SIG-M5 (cell line): ENCODE results near the gene AKAP14.
"Not testable (repeated sequence)": the region's sequence is repeated elsewhere in the genome, so short reads cannot be mapped to it uniquely, and the experiment has no call there.

Source experiments
- DNase-seq: peaks from one replicate; lab custom pipeline; 2025; lab: John Stamatoyannopoulos, UW

Gene AKAP14

GRCh38 chrX:119895843-119896326, at the start of gene AKAP14:
AKAP14 (plus strand) TSS chrX:119895893; CDS start chrX:119903224, 7,331 bp downstream.
- DNase-seq, result no peak

- DNase-seq, result peak; percentile 85
These were observed 43.0 kb upstream of the AKAP14 start, which contains the start of gene UPF3B for GRCh38 chrX:119852382-119853353. UPF3B (minus strand) TSS chrX:119852963; CDS start chrX:119852928, 35 bp downstream.

GRCh38 chrX:119853444-119853843, 42.2 kb upstream of the AKAP14 start:
- DNase-seq, result no peak

GRCh38 chrX:119870626-119871131, 25.0 kb upstream of the AKAP14 start:
- no peak for DNase-seq

DNA sequence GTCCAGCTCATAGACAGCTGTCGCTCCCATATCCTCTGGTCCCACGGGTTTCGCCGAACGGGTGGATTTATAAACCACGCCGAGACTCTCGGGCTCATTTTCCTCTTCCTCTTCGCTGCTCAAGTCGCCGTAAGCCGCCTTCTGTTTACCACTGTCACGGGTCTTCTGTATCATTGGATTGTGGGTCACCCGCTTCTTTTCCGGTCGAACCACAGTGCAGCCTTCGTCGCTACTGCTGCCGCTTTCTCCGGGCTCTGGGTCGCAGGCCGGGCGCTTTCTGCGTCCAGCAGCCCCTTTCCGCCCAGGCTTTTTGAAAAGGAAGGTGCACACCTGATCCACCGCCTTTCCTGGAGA, 24.5 kb upstream of the AKAP14 start:
- DNase-seq, result no peak

DNA sequence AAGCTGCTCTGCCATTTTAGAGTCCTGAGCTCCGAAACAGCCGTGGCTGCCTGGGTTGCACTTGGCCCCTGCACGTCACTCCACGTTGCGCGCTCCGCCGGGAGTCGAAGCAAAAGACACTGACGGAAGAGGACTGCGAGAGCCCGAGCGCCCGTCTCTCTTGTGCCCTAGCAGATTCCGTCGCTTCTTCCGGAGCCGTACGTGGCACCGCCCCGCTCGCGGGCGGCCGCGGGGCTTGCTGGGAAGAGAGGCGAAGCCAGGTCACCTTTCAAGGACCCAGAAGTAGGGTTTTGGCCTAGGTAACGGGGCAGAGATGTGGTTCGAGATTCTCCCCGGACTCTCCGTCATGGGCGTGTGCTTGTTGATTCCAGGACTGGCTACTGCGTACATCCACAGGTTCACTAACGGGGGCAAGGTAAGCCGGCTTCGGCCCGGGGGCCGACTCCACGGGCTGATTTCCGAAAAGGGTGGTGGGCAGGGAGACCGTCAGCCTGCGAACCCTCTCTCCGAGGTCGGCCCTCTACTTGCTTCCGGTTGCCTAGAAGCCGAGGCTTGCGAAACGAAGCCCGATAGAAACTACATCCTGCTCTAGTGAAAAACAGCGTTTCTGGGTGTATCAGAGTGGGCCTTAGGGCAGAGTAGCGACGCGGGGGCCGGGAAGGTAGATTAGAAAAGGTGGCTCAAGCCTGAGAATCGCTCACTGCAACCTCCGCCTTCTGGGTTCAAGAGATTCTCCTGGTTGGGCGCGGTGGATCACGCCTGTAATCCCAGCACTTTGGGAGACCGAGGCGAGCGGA, 23.9 kb upstream of the AKAP14 start, which contains the start of the genes NDUFA1 and RNF113A:
NDUFA1 (plus strand) TSS at position 234 of the 797 bp plus-strand sequence; CDS start at position 314, 80 bp downstream.
RNF113A (minus strand) TSS at position 135 of the 797 bp plus-strand sequence; CDS start at position 15, 120 bp downstream.
- DNase-seq, result peak; percentile 77

GRCh38 chrX:119878740-119879139, 17.0 kb upstream of the AKAP14 start:
- DNase-seq, result no peak

DNA sequence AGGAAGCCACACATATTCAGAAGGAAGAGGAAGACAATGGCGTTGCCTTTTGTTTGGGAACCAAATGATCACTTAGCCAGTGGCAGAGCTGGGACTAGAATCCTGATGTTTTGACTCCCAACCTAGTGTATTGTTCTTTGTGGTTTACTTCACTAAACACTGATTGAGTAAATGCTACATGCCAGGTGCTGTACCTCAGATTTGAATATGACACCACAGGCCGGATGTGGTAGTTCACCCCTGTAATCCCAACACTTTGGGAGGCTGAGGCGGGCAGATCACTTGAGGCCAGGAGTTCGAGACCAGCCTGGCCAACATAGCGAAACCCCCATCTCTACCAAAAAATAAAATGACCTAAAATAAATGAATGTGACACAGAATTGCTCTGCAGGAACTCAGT, 15.6 kb upstream of the AKAP14 start:
- no peak for DNase-seq

- DNase-seq, result peak; percentile 6
These were observed 14.9 kb upstream of the AKAP14 start for GRCh38 chrX:119880552-119881437.

DNA sequence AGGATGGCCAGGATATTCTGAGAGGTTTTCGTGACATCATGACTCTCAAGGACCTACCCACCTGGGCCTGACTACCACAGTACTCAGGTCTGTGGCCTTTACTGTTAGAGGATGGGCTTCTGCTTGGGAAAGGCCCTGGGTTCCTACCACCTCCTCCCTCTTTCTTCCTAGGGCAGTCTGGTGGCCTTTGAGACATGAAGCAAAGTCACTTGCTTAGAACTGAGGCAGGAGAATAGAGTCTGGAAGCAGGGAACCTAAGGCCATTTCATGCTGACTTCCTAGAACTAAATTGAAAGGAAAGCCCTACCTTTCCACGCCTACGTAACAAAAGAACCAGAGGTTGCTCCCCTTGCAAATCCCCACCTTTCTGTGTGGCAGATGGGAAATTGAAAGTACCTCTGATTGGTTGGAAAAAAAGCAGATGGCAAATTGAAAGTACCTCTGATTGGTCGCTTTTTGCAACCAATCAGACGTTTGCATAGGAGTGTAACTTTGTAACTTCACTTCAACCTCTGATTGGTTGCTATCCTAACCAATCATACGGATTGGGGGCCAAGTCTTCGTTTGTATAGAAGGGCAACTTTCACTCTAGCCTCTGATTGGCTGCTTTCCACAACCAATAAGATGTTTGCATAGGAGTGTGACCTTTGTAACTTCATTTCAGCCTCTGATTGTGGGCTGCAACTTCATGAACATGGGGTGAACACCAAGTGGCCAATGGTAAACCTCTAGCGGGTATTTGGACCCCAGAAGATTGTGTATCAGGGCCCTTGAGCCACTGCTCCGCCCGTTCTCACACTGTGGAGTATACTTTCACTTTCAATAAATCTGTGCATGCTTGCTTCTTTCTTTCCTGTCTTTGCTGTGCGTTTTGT, 9.9 kb upstream of the AKAP14 start:
- no peak for DNase-seq

- peak; percentile 8 for DNase-seq
These were observed 7.8 kb upstream of the AKAP14 start for GRCh38 chrX:119887721-119888425.

DNA sequence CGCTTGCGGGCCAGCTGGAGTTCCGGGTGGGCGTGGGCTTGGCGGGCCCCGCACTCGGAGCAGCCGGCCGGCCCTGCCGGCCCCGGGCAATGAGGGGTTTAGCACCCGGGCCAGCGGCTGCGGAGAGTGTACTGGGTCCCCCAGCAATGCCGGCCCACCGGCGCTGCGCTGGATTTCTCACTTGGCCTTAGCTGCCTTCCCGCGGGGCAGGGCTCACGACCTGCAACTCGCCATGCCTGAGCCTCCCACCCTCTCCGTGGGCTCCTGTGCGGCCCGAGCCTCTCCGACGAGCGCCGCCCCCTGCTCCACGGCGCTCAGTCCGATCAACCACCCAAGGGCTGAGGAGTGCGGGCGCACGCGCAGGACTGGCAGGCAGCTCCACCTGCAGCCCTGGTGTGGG, 5.1 kb upstream of the AKAP14 start:
- DNase-seq, result not testable (repeated sequence)

DNA sequence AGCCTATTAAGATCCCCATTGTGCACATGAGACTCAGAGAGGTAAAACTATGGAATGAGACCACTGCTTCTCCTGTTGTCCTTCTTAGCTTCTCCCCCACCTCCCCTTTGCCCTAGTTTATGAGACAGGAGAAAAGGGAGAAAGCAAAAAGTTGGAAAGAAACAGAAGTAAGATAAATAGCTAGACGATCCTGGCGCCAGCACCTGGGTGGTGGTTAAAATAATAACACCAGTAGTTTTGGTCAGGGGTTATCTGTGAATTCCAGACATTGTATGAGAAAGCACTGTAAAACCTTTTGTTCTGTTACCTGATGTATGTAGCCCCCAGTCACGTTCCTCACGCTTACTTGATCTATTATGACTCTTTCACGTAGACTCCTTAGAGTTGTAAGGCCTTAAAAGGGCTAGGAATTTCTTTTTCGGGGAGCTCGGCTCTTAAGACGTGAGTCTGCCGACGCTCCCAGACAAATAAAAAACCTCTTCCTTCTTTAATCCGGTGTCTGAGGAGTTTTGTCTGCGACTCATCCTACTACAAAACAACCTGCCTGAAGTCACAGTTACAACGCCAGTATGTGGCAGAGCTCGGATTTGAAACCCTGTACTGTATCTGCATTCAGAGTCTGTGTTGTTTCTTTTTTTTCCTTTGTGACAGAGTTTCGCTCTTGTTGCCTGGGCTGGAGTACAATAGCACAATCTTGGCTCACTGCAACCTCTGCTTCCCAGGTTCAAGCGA, 3.6 kb upstream of the AKAP14 start:
- not testable (repeated sequence) for DNase-seq

GRCh38 chrX:119899125-119899524, 3.4 kb downstream of the AKAP14 start:
- DNase-seq, result peak; percentile 21

DNA sequence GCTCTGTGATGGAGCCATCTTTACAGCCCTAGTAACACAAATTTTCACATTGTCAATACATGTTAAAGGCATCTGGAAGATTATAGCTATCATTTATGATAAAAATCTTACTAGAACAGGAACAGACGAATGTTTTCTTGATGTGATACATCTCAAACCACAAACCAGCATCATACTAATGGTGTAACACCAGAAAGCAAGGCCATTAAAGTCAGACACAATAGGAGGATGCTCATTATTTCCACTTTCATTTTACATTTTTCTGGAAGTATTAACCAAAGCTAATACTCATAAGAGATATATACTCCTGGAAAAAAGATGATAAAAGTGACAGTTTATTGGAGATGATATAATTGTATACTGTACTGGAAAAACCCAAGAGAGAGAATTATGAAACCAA, 5.3 kb downstream of the AKAP14 start:
- DNase-seq, result no peak

DNA sequence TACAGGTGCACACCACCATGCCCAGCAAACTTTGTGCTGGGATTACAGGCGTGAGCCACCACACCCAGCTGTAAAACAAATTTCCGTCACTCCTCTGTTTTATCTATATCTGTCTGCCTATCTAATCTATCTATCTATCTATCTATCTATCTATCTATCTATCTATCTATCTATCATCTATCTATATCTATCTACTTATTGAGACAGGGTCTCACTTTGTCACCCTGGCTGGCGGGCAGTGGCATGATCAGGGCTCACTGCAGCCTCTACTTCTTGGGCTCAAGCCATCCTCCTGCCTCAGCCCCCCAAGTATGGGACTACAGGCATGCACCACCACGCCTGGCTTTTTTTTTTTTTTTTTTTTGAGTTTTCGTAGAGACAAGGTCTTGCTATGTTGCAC, 20.6 kb downstream of the AKAP14 start:
- DNase-seq, result no peak

- no peak for DNase-seq
These were observed 22.2 kb downstream of the AKAP14 start for GRCh38 chrX:119917877-119918276.

DNA sequence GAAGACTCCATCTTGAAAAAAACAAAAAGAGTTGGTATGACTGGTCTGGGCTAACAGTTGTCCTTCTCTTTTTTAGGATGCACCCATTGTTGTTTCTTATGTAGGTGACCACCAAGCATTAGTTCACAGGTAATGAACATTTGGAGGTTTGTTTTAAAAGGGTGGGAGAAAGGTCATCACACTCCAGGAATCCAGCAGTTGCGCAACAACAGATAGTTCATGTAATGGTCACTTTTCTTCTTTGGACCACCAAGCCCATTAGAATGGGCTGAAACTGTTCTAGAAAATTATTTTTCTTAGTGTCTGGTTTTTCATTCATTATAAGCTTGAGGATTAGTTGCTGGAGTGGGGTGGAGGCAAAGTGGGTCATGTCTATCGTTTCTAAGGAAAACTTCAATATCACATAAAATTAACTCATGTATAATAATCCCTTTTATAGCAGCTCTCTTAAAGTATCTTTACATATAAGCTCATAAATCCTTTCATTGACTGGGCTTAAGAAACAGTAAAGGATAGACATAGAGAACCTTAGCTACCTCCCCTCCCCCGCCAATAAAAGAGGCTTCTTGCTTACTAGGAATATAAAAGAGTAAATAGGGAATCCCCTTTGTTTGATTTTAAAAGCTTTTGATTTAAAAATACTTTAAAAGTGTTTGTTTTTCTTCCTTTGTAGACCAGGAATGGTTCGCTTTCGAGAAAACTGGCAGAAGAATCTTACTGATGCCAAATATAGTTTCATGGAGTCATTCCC, 24.3 kb downstream of the AKAP14 start:
- DNase-seq, result no peak
